GM18505 (cell line): ENCODE results near the gene CHST15.

Experiments used
- ATAC-seq: cut with Tn5 transposase; IDR thresholded peaks from one replicate; pipeline ENCODE4 v1.9.1; 2021; ENCODE audit not compliant: unreplicated experiment
- POLR2A ChIP-seq: IDR thresholded peaks from 4 replicates; pipeline ENCODE4 v1.6.1; 2011; ENCODE audit warnings: borderline replicate concordance; ENCODE audit not compliant: insufficient read depth, insufficient read length; ENCODE audit errors: extremely low read depth

CHST15 gene

GRCh38 chr10:124056337-124056980 lies 36.9 kb downstream of the CHST15 start:
- ATAC-seq = no peak
- TF ChIP-seq POLR2A = no peak

DNA sequence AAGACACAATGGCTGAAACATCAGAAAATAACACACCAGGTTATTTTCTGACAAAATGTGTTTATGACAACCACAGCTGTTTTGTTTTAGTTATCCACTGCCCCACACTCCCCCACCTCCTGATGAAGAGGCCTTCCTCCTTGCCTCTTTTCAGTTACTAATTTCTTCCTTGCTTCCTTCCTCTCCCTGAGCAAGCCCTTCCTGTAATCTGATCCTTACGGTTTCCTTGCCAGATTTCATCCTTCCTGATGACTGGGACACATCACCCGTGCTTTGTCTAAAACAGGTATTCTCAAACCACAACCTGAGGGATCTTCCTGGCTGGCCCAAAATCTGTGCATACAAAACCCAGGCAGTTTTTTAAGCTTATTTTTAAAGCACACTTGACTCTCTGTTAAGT lies 39.4 kb downstream of the CHST15 start:
- no peak for ATAC-seq
- no peak for TF ChIP-seq POLR2A

DNA sequence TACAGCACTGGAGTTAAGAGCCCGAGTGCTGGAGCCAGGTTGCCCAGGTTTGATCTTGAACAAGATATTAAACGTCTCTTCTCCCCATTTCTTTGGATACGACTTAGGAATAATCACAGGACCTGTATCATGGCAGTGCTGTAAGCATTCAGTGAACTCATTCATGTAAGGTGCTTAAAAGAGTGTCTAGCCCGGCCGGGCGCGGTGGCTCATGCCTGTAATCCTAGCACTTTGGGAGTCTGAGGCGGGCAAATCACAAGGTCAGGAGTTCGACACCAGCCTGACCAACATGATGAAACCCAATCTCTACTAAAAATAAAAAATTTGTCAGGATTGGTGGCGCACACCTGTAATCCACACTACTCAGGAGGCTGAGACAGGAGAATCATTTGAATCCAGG lies 40.8 kb downstream of the CHST15 start:
- no peak for ATAC-seq
- no peak for TF ChIP-seq POLR2A

DNA sequence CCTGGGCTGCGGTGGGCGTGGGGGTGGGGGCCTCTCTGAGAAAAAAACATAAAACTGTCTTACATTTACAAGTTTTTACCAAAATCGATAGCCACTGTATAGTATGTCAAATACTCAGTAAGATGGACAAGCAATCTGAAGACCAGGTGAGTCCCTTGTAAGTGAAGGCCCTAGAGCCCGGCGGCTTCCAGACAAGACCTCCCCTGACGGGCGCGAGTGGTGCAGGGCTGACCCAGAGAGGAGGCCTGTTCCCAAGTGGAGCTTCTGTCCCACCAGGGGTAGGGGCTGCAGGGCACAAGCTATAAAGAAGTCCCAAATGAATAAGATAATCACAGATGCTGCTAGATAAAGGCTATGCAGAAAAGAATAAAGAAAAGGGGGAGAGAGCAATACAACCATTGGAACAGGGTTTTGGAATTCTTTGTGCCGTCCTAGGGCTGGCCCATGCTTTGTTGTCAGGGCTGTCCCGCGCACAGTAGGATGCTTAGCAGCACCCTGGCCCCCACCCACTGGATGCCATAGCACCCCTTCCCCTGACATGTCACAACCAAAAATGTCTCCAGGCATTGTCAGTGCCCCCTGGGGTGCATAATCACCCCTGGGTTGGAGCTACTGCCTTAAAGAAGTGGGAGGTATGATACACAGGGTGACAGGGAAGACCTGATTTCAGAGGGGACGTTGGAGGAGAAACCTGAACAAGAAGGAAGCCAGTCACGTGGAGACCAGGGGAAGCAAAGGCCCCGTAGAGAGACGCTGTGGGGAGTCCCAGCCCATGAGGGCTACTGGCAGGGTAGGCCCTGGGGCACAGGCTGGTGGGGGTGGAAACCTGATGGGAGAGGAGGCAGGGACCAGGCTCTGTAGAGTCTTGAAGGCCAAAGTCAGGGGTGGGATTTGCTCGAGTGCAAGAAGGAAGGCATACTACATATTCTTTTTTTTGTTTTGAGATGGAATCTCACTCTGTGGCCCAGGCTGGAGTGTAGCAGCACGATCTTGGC lies 43.1 kb downstream of the CHST15 start:
- no peak for ATAC-seq

DNA sequence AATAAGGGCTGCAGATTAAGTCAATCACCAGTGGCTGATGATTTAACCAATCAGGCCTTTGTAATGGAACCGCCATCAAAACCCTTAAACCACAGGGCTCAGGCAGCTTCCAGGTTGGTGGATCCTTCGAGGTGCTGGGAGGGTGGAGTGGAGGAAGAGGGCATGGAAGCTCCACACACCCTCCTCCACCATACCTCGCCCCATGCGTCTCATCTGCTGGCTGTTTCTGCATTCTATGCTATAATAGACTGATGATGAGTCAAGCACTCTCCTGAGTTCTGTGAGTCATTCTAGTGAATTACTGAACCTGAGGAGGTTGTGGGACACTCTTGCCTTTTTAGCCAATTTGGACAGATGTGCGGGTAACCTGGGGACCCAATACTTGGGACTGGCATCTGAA lies 43.9 kb downstream of the CHST15 start:
- TF ChIP-seq POLR2A = no peak

More for the DNA sequence above, 43.1 kb downstream of the CHST15 start:
- TF ChIP-seq POLR2A = no peak

GRCh38 chr10:124048371-124049290 lies 44.8 kb downstream of the CHST15 start:
- TF ChIP-seq POLR2A = no peak
- no peak for ATAC-seq

More for the DNA sequence above, 43.9 kb downstream of the CHST15 start:
- ATAC-seq = no peak

DNA sequence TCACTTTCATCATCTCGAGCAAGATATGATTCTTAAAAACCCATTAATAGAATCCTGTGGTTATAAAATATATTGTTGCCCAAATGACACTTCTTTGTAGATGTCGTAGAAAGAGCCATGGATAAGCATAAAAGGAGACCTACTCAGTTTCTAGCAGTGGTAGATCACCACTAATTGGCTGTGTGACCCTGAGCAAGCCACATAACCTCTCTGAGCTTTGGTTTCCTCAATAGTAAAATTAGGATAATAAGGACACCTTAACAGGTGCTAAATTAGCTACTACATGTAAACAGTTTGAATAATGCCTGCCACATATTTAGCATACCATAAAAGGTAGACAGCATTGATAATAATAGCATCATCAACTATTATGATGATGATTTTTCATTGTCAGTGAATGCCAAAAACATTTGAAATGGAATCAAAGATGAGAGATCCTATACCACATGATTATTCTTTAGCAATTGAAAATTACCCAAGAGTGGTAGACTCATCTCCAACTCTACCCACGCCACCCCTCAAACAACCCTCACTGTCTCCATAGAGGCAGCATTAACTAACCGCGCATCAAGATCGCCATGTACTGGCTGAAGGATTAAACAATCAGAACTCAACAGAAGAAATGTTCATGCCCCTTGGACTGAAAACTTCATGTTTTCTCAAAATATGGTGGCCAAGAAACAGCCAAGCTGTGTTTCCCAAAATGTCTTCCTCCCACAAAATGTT lies 45.8 kb downstream of the CHST15 start:
- ATAC-seq = no peak
- TF ChIP-seq POLR2A = no peak

GRCh38 chr10:124045801-124046355 lies 47.5 kb downstream of the CHST15 start:
- no peak for TF ChIP-seq POLR2A
- no peak for ATAC-seq

DNA sequence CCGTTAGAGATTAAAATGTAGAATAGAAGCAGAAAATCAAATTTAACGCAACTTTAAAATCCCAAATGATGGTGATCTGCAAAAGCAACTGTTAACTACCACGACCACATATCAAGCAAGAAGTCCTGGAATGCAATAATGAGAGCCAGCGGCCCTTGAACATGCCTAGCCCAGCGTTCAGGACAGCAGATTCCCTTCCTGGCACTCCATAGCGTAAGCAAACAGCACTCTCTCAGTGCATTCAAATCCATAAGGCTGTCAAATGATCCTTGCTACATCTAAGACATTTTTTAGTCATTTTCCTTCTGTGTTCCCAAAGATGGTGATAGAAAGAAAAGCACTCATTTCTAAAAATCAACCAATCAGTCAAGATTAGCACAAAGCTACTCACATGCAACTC lies 48.1 kb downstream of the CHST15 start:
- TF ChIP-seq POLR2A = no peak
- no peak for ATAC-seq

DNA sequence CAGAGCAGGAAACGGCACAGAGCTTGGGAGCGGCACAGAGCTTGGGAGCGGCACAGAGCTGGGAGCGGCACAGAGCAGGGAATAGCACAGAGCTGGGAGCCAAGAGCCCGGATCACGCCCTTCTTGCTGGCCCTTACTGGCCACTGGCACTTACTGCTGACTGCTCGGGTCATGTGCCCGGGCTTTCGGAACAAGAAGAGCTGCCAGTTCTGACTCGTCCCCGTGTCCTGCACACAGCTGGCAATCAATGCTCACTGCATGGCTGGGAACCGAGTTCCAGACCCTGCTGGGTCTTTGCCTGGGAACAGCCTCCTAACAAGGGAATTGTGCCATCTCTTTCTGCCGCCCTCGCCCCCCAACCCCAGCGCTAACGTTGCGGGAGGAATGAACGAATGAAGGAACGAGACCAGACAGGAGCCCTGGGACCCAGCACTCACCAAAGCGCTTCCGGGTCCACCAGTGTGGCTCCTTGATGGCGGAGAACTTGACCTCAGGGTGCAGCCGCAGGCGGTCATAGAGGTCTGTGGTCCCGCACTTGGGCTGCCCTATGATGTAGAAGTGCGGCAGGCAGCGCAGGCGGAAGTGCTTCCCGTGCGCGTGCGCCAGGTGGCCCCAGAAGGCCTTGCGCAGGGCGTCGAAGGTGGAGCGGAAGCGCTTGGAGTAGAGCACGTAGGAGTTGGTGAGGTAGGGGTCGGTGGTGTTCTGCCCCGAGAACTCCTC lies 49.1 kb downstream of the CHST15 start:
- ATAC-seq = no peak
- TF ChIP-seq POLR2A = no peak

- no peak for TF ChIP-seq POLR2A
- peak; percentile 79 for ATAC-seq
Observed at GRCh38 chr10:124043310-124044142, 49.9 kb downstream of the CHST15 start.
